HCT116 (cell line): ENCODE results near the gene COPE. TPM values are rescaled to one million over a fixed set of nuclear protein-coding genes. Genes with fewer than 3 reads are reported as not detected.

ENCODE experiments used
- ATAC-seq: fragments of 200-7000 bp; cut with Tn5 transposase; 2 replicates; pipeline ENCODE4 v1.9.1; 2020; ENCODE audit warnings: mild to moderate bottlenecking, moderate library complexity
- BruUV-seq: library from RNA; stranded (reverse); fragments of 400-500 nt; replicated peaks from 2 replicates; lab custom pipeline; 2021; lab: Mats Ljungman, UMichigan
- CTCF ChIA-PET: fragments of 300-600 bp; sonication (Branson Sonifier 250); formaldehyde crosslinking; loops from one replicate; lab custom pipeline; 2021; ENCODE audit warnings: antibody characterized with exemption; lab: Charles Lee
- POLR2A ChIA-PET: fragments of 300-600, 350-600 bp; sonication (Branson Sonifier 250); formaldehyde crosslinking; loops from one replicate; lab custom pipeline; 2021; ENCODE audit warnings: antibody characterized with exemption; lab: Charles Lee
- RAD21 ChIA-PET, 2 experiments: fragments of 300-600 bp; sonication (Branson Sonifier 250); formaldehyde crosslinking; loops; one replicate each; lab custom pipeline; 2023; ENCODE audit warnings: low total read pairs in 2 of 2; ENCODE audit not compliant: uncharacterized antibody in 2 of 2, unreplicated experiment in 2 of 2, low non-redundant PET in 1 of 2; lab: Charles Lee
- DNase-seq: peaks from one replicate; pipeline ENCODE4 v3.0.0-alpha.2; 2010; ENCODE audit warnings: low read depth, low spot score
- H2AFZ ChIP-seq: fragments of 200-600 bp; shearing (Covaris generic), sonication (generic); 2 replicates; pipeline ENCODE4 v1.6.1; 2017; ENCODE audit warnings: low read depth, mixed run types, mixed read lengths, antibody characterized with exemption, low read length; ENCODE audit not compliant: poor library complexity, severe bottlenecking
- H3K27ac ChIP-seq: 2 replicates; pipeline ENCODE4 v1.5.1; 2012; ENCODE audit warnings: low read depth, low read length
- H3K27me3 ChIP-seq: fragments of 200-600 bp; sonication (generic); 2 replicates; pipeline ENCODE4 v1.6.1; 2016; ENCODE audit warnings: mixed run types, low read length, mixed read lengths; ENCODE audit not compliant: insufficient read depth
- H3K36me3 ChIP-seq, 2 experiments: fragments of 200-500 bp in 1 of 2; fragments of 200-600 bp in 1 of 2; sonication (Bioruptor generic) in 1 of 2; sonication (generic) in 1 of 2; 2 replicates each; pipeline versions ENCODE4 v1.5.1 to v1.6.1; 2014 to 2016; ENCODE audit warnings: low read length in 2 of 2, inconsistent platforms in 1 of 2, mixed read lengths in 1 of 2, mixed run types in 1 of 2; ENCODE audit not compliant: insufficient read depth in 2 of 2, control insufficient read depth in 1 of 2
- H3K4me1 ChIP-seq, 2 experiments: fragments of 200-600 bp in 1 of 2; sonication (generic) in 1 of 2; 2 replicates each; pipeline versions ENCODE4 v1.5.1 to v1.6.1; 2012 to 2017; ENCODE audit warnings: low read length in 2 of 2, inconsistent platforms in 1 of 2, mild to moderate bottlenecking in 1 of 2, mixed read lengths in 1 of 2, mixed run types in 1 of 2, moderate library complexity in 1 of 2; ENCODE audit not compliant: insufficient read depth in 2 of 2, control insufficient read depth in 1 of 2
- H3K4me2 ChIP-seq: fragments of 200-600 bp; sonication (generic); 2 replicates; pipeline ENCODE4 v1.6.1; 2017; ENCODE audit warnings: mixed run types, low read length, mixed read lengths
- H3K4me3 ChIP-seq, 2 experiments: fragments of 200-600 bp in 1 of 2; sonication (generic) in 1 of 2; replicated peaks in 1 of 2; 2 replicates each; pipeline ENCODE4 v1.5.1; 2011 to 2016; ENCODE audit warnings: low read length in 2 of 2, control low read depth in 1 of 2, low read depth in 1 of 2, mild to moderate bottlenecking in 1 of 2, mixed read lengths in 1 of 2, mixed run types in 1 of 2
- H3K79me2 ChIP-seq: fragments of 200-600 bp; sonication (generic); 2 replicates; pipeline ENCODE4 v1.6.1; 2017; ENCODE audit warnings: mild to moderate bottlenecking, mixed run types, low read length, moderate library complexity, mixed read lengths; ENCODE audit not compliant: insufficient read depth
- H3K9ac ChIP-seq: fragments of 200-600 bp; sonication (generic); 2 replicates; pipeline ENCODE4 v1.6.1; 2016; ENCODE audit warnings: low read length, mixed read lengths
- H3K9me2 ChIP-seq: fragments of 200-600 bp; sonication (generic), shearing (Covaris generic); 2 replicates; pipeline ENCODE4 v1.6.1; 2017; ENCODE audit warnings: mixed run types, mild to moderate bottlenecking, moderate library complexity; ENCODE audit not compliant: insufficient read depth
- H3K9me3 ChIP-seq, 2 experiments: fragments of 200-500 bp in 1 of 2; fragments of 200-600 bp in 1 of 2; sonication (Bioruptor generic) in 1 of 2; sonication (generic) in 1 of 2; 2 replicates each; pipeline ENCODE4 v1.6.1; 2014 to 2017; ENCODE audit warnings: low read length in 2 of 2, mixed read lengths in 2 of 2, inconsistent platforms in 1 of 2, low read depth in 1 of 2, mild to moderate bottlenecking in 1 of 2, mixed run types in 1 of 2, moderate library complexity in 1 of 2; ENCODE audit not compliant: control insufficient read depth in 1 of 2, insufficient read depth in 1 of 2
- H4K20me1 ChIP-seq: fragments of 200-600 bp; sonication (generic), shearing (Covaris generic); 2 replicates; pipeline ENCODE4 v1.6.1; 2017; ENCODE audit warnings: mixed run types, mild to moderate bottlenecking, moderate library complexity; ENCODE audit not compliant: insufficient read depth
- CEBPB ChIP-seq: IDR thresholded peaks from 2 replicates; pipeline ENCODE4 v1.6.1; 2012; ENCODE audit warnings: low read depth
- EGR1 ChIP-seq: IDR thresholded peaks from 2 replicates; pipeline ENCODE4 v1.6.1; 2012; ENCODE audit warnings: low read depth
- ELF1 ChIP-seq: IDR thresholded peaks from 2 replicates; pipeline ENCODE4 v1.6.1; 2012; ENCODE audit warnings: low read depth, borderline replicate concordance
- EZH2 ChIP-seq: fragments of 200-600 bp; sonication (generic); IDR thresholded peaks from 2 replicates; pipeline ENCODE4 v1.6.1; 2017; ENCODE audit warnings: antibody characterized with exemption, mixed run types
- EZH2phosphoT487 ChIP-seq: fragments of 200-600 bp; IDR thresholded peaks from 2 replicates; pipeline ENCODE4 v1.6.1; 2018; ENCODE audit warnings: antibody characterized with exemption, borderline replicate concordance
- FOSL1 ChIP-seq: IDR thresholded peaks from 2 replicates; pipeline ENCODE4 v1.6.1; 2012; ENCODE audit warnings: low read depth
- JUND ChIP-seq: IDR thresholded peaks from 2 replicates; pipeline ENCODE4 v1.6.1; 2012
- MAX ChIP-seq: IDR thresholded peaks from 2 replicates; pipeline ENCODE4 v1.6.1; 2012
- POLR2A ChIP-seq: IDR thresholded peaks from 2 replicates; pipeline ENCODE4 v1.7.0; 2011; ENCODE audit warnings: borderline replicate concordance; ENCODE audit not compliant: insufficient read depth, insufficient read length; ENCODE audit errors: extremely low read depth
- POLR2AphosphoS5 ChIP-seq: IDR thresholded peaks from 2 replicates; pipeline ENCODE4 v1.6.1; 2011; ENCODE audit warnings: mild to moderate bottlenecking, low read depth, low read length, moderate library complexity
- RAD21 ChIP-seq: IDR thresholded peaks from 2 replicates; pipeline ENCODE4 v1.6.1; 2012; ENCODE audit warnings: low read depth, mild to moderate bottlenecking
- REST ChIP-seq: IDR thresholded peaks from 2 replicates; pipeline ENCODE4 v1.6.1; 2012; ENCODE audit warnings: low read depth
- SIN3A ChIP-seq: IDR thresholded peaks from 2 replicates; pipeline ENCODE4 v1.6.1; 2012; ENCODE audit warnings: low read depth
- SP1 ChIP-seq: IDR thresholded peaks from 2 replicates; pipeline ENCODE4 v1.6.1; 2012; ENCODE audit warnings: low read depth
- SRF ChIP-seq: IDR thresholded peaks from 2 replicates; pipeline ENCODE4 v1.6.1; 2012; ENCODE audit warnings: low read depth
- TCF7L2 ChIP-seq: IDR thresholded peaks from 2 replicates; pipeline ENCODE4 v1.7.0; 2011; ENCODE audit warnings: borderline replicate concordance, inconsistent platforms; ENCODE audit not compliant: insufficient read depth, insufficient read length; ENCODE audit errors: extremely low read depth
- YY1 ChIP-seq: IDR thresholded peaks from 2 replicates; pipeline ENCODE4 v1.6.1; 2011; ENCODE audit warnings: low read length, low read depth, moderate library complexity, mild to moderate bottlenecking; ENCODE audit not compliant: insufficient replicate concordance; ENCODE audit errors: extremely low read depth
- intact Hi-C: fragments of 100-400 bp; cut with micrococcal nuclease; formaldehyde crosslinking; loops from 2 replicates; pipeline ENCODE4 v1.10.0; 2022
- total RNA-seq: library from RNA; stranded (reverse); gene quantifications from one replicate; pipeline ENCODE4 v1.2.1, GENCODE V29; 2021; ENCODE audit not compliant: unreplicated experiment
- TF ChIP-seq, protein P1 (sequence below): IDR thresholded peaks from 2 replicates; pipeline ENCODE4 v1.6.1; 2011; ENCODE audit warnings: mild to moderate bottlenecking, low read length, moderate library complexity; ENCODE audit not compliant: insufficient replicate concordance; ENCODE audit errors: extremely low read depth
- TF ChIP-seq, protein P2 (sequence below), 3 experiments: fragments of 200-600 bp in 1 of 3; sonication (generic) in 1 of 3; IDR thresholded peaks in 2 of 3; conservative IDR thresholded peaks in 1 of 3; 2 replicates each; pipeline ENCODE4 v1.5.1; 2012 to 2017; ENCODE audit warnings: low read depth in 2 of 3, low read length in 2 of 3, antibody characterized with exemption in 1 of 3, borderline replicate concordance in 1 of 3, control low read depth in 1 of 3, mild to moderate bottlenecking in 1 of 3, mixed read lengths in 1 of 3, mixed run types in 1 of 3, moderate library complexity in 1 of 3; ENCODE audit not compliant: insufficient read depth in 1 of 3

The COPE gene
- total RNA-seq, 1 experiment from 2014 or later, result 263 TPM

- DNase-seq, result no peak
- H3K9me2 ChIP-seq, result no peaks in the 10 kb centered on the region
- peaks cover 15% of the 10 kb centered on the region; the same call in 1 of the 2 replicates for H3K79me2 ChIP-seq
- H3K36me3 ChIP-seq, result peaks cover 47 to 78% of the 10 kb centered on the region in 2 experiments
- no peaks in the 10 kb centered on the region for H3K27me3 ChIP-seq
- H2AFZ ChIP-seq, result no peak overlapping the region
- no TSS peak for BruUV-seq
- H3K27ac ChIP-seq, result no peak overlapping the region
- H3K4me3 ChIP-seq, result no peak overlapping the region
- no peak overlapping the region for H3K9ac ChIP-seq
- no peak overlapping the region for H3K4me2 ChIP-seq
- RAD21 ChIA-PET, result no interaction called here
- H3K9me3 ChIP-seq, result no peaks in the 10 kb centered on the region
- no peaks in the 10 kb centered on the region for H4K20me1 ChIP-seq
- CTCF ChIA-PET, result no interaction called here
- H3K4me1 ChIP-seq, result peaks cover 0 to 2% of the 10 kb centered on the region in 2 experiments; a peak in 1 of 4 replicates
- no peak for TF ChIP-seq ELF1
- no peak for TF ChIP-seq EZH2
- TF ChIP-seq, protein P1, sequence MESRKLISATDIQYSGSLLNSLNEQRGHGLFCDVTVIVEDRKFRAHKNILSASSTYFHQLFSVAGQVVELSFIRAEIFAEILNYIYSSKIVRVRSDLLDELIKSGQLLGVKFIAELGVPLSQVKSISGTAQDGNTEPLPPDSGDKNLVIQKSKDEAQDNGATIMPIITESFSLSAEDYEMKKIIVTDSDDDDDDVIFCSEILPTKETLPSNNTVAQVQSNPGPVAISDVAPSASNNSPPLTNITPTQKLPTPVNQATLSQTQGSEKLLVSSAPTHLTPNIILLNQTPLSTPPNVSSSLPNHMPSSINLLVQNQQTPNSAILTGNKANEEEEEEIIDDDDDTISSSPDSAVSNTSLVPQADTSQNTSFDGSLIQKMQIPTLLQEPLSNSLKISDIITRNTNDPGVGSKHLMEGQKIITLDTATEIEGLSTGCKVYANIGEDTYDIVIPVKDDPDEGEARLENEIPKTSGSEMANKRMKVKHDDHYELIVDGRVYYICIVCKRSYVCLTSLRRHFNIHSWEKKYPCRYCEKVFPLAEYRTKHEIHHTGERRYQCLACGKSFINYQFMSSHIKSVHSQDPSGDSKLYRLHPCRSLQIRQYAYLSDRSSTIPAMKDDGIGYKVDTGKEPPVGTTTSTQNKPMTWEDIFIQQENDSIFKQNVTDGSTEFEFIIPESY, result no peak
- no peak for TF ChIP-seq MAX
- TF ChIP-seq, protein P2, sequence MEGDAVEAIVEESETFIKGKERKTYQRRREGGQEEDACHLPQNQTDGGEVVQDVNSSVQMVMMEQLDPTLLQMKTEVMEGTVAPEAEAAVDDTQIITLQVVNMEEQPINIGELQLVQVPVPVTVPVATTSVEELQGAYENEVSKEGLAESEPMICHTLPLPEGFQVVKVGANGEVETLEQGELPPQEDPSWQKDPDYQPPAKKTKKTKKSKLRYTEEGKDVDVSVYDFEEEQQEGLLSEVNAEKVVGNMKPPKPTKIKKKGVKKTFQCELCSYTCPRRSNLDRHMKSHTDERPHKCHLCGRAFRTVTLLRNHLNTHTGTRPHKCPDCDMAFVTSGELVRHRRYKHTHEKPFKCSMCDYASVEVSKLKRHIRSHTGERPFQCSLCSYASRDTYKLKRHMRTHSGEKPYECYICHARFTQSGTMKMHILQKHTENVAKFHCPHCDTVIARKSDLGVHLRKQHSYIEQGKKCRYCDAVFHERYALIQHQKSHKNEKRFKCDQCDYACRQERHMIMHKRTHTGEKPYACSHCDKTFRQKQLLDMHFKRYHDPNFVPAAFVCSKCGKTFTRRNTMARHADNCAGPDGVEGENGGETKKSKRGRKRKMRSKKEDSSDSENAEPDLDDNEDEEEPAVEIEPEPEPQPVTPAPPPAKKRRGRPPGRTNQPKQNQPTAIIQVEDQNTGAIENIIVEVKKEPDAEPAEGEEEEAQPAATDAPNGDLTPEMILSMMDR (IDR thresholded peaks at IDR 0.05 in 2 of 3, conservative IDR thresholded peaks at IDR 0.05 in 1 of 3; ENCODE audit: borderline replicate concordance in 1 of 3, insufficient read depth in 1 of 3, low read depth in 2 of 3, low read length in 2 of 3), result no peak
- no peak for TF ChIP-seq TCF7L2
- no peak for TF ChIP-seq SIN3A
- TF ChIP-seq POLR2A, result no peak
- TF ChIP-seq JUND, result no peak
- no peak for TF ChIP-seq POLR2AphosphoS5
- TF ChIP-seq SRF, result no peak
- no peak for TF ChIP-seq FOSL1
- TF ChIP-seq EZH2phosphoT487, result no peak
- TF ChIP-seq CEBPB, result no peak
- TF ChIP-seq EGR1, result no peak
- no peak for TF ChIP-seq REST
- no peak for TF ChIP-seq YY1
- no peak for TF ChIP-seq SP1
- no peak for TF ChIP-seq RAD21
- POLR2A ChIA-PET, result no interaction called here
- ATAC-seq, result no peak
- intact Hi-C loops, result no loop called here
Measured at GRCh38 chr19:18863843-18864362, 55.3 kb downstream of the COPE start.
